Smooth muscle cell (in vitro differentiated cells): ENCODE measurements around the gene PKM. TPM values are rescaled to one million over a fixed set of nuclear protein-coding genes. Genes with fewer than 3 reads are reported as not detected.
A peak's percentile ranks its signal among the peaks of the same experiment; 100 is the strongest.

Experiments used
- DNase-seq: peaks from one replicate; lab custom pipeline; 2025; ENCODE audit not compliant: unreplicated experiment; lab: John Stamatoyannopoulos, UW
- H2AFZ ChIP-seq: fragments of 200-600 bp; sonication (generic); 2 replicates; pipeline ENCODE4 v1.6.0; 2016; ENCODE audit warnings: antibody characterized with exemption, low read depth, mild to moderate bottlenecking
- H3F3A ChIP-seq: fragments of 200-600 bp; sonication (generic); 2 replicates; pipeline ENCODE4 v1.6.0; 2017; ENCODE audit warnings: antibody characterized with exemption, low read depth
- H3K27ac ChIP-seq: fragments of 200-600 bp; sonication (generic); 2 replicates; pipeline ENCODE4 v1.5.1; 2016; ENCODE audit warnings: low read depth, mild to moderate bottlenecking
- H3K27me3 ChIP-seq: fragments of 200-600 bp; sonication (generic); 2 replicates; pipeline ENCODE4 v1.6.1; 2016; ENCODE audit warnings: low read depth, mild to moderate bottlenecking
- H3K36me3 ChIP-seq: fragments of 200-600 bp; sonication (generic); 2 replicates; pipeline ENCODE4 v1.5.1; 2016; ENCODE audit warnings: low read depth
- H3K4me1 ChIP-seq: fragments of 200-600 bp; sonication (generic); 2 replicates; pipeline ENCODE4 v1.5.1; 2016; ENCODE audit warnings: low read depth
- H3K4me2 ChIP-seq: fragments of 200-600 bp; sonication (generic); 2 replicates; pipeline ENCODE4 v1.6.0; 2016; ENCODE audit warnings: mild to moderate bottlenecking
- H3K4me3 ChIP-seq: fragments of 200-600 bp; sonication (generic); 2 replicates; pipeline ENCODE4 v1.5.1; 2016; ENCODE audit warnings: mild to moderate bottlenecking
- H3K79me2 ChIP-seq: fragments of 200-600 bp; sonication (generic); 2 replicates; pipeline ENCODE4 v1.6.0; 2016; ENCODE audit warnings: low read depth, mild to moderate bottlenecking
- H3K9ac ChIP-seq: fragments of 200-600 bp; sonication (generic); 2 replicates; pipeline ENCODE4 v1.6.0; 2016; ENCODE audit warnings: low read depth
- H3K9me3 ChIP-seq: fragments of 200-600 bp; sonication (generic); replicated peaks from 2 replicates; pipeline ENCODE4 v1.5.1; 2016; ENCODE audit warnings: low read depth
- H4K20me1 ChIP-seq: fragments of 200-600 bp; sonication (generic); 2 replicates; pipeline ENCODE4 v1.6.0; 2016; ENCODE audit warnings: low read depth
- WGBS: methylation state at CpG from one replicate; pipeline ENCODE4 v1.1.7; 2016; ENCODE audit warnings: low lambda C conversion rate; 5-methylcytosine and 5-hydroxymethylcytosine counted together
- polyA plus RNA-seq: library from polyadenylated mRNA; unstranded; fragments of >200 nt; fragmentation: Nextera tagmentation; extraction: Ambion mirVana; gene quantifications from 2 replicates; pipeline ENCODE4 v1.2.1, GENCODE V29; 2016
- total RNA-seq: library from RNA; depleted of rRNA; stranded (reverse); fragments of >200 nt; gene quantifications from 2 replicates; pipeline ENCODE4 v1.2.3, GENCODE V29; 2014
- TF ChIP-seq, protein P1 (sequence below): fragments of 200-600 bp; sonication (generic); IDR thresholded peaks from 2 replicates; pipeline ENCODE4 v1.5.1; 2017; ENCODE audit warnings: borderline replicate concordance, mild to moderate bottlenecking, antibody characterized with exemption; ENCODE audit not compliant: insufficient read depth, poor library complexity, severe bottlenecking

The PKM gene
- total and polyA plus RNA-seq, 2 experiments from 2014 or later: 1,125 to 1,598 TPM

DNA sequence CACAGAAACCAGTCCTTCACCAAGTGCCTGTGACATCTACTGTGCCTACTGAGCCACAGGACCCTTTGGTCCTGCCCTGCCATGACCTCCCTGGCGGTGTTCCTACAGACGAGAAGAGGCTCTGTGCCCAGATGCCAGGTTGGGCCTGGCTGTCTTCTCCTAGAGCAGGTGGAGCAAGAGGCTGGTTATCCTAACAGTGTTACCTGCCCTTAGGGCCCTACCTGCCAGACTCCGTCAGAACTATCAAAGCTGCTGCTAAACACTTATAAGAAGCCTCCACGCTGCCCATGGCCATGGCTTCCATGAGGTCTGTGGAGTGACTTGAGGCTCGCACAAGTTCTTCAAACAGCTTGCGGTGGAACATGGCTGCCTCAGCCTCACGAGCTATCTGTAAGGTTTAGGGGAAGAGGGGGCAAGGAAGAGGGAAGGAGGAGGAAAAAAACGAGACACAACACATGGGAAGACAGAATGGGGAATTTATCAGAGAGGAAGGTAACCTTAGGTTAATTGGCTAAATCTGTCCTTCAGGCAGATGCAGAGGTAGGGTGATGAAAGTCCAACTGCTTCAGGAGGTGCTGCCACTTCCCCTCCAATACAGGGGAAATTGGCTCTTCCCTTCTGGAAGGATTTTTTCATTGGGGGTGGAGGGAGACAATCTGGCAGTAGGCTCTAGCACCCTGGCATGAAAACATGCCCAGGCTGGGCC, 28.0 kb downstream of the PKM start:
- H3K4me3 ChIP-seq: no peak overlapping the region
- no peaks in the 10 kb centered on the region for H3K4me1 ChIP-seq
- DNase-seq: no peak
- peaks cover 6% of the 10 kb centered on the region for H3K79me2 ChIP-seq
- 96% methylated on average over 8 of the region's 8 CpGs for WGBS
- H3K4me2 ChIP-seq: no peak overlapping the region
- H3K27ac ChIP-seq: no peak overlapping the region
- H3K9me3 ChIP-seq: no peaks in the 10 kb centered on the region
- no peak overlapping the region for H2AFZ ChIP-seq
- H3K27me3 ChIP-seq: no peaks in the 10 kb centered on the region
- TF ChIP-seq, protein P1, sequence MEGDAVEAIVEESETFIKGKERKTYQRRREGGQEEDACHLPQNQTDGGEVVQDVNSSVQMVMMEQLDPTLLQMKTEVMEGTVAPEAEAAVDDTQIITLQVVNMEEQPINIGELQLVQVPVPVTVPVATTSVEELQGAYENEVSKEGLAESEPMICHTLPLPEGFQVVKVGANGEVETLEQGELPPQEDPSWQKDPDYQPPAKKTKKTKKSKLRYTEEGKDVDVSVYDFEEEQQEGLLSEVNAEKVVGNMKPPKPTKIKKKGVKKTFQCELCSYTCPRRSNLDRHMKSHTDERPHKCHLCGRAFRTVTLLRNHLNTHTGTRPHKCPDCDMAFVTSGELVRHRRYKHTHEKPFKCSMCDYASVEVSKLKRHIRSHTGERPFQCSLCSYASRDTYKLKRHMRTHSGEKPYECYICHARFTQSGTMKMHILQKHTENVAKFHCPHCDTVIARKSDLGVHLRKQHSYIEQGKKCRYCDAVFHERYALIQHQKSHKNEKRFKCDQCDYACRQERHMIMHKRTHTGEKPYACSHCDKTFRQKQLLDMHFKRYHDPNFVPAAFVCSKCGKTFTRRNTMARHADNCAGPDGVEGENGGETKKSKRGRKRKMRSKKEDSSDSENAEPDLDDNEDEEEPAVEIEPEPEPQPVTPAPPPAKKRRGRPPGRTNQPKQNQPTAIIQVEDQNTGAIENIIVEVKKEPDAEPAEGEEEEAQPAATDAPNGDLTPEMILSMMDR: no peak
- no peak overlapping the region for H3K9ac ChIP-seq
- peaks cover 85% of the 10 kb centered on the region for H3F3A ChIP-seq
- peaks cover 45% of the 10 kb centered on the region for H3K36me3 ChIP-seq
- peaks cover 100% of the 10 kb centered on the region for H4K20me1 ChIP-seq

DNA sequence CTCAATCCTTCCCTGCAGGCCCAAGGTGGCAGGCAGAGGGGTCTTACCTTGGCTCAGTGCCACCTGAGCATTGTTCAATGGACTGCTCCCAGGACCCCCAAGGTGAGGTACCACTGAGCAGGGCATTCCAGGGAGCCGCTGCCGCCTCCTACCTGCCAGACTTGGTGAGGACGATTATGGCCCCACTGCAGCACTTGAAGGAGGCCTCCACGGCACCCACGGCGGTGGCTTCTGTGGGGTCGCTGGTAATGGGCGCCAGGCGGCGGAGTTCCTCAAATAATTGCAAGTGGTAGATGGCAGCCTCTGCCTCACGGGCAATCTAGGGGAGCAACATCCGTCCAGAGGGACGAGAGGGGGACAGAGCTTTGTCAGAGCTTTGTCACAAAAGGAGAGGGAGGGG, 28.7 kb downstream of the PKM start:
- peaks cover 82% of the 10 kb centered on the region for H3F3A ChIP-seq
- H3K4me1 ChIP-seq: no peaks in the 10 kb centered on the region
- peak overlapping the region; percentile 11 for H3K27ac ChIP-seq
- no peaks in the 10 kb centered on the region for H3K9me3 ChIP-seq
- WGBS: 95% methylated on average over 13 of the region's 13 CpGs
- no peak overlapping the region for H3K4me3 ChIP-seq
- no peak overlapping the region for H3K9ac ChIP-seq
- no peak overlapping the region for H2AFZ ChIP-seq
- no peak overlapping the region for H3K4me2 ChIP-seq
- H4K20me1 ChIP-seq: peaks cover 95% of the 10 kb centered on the region
- TF ChIP-seq, protein P1: no peak
- DNase-seq: no peak
- H3K79me2 ChIP-seq: peaks cover 6% of the 10 kb centered on the region
- H3K27me3 ChIP-seq: no peaks in the 10 kb centered on the region
- peaks cover 43% of the 10 kb centered on the region for H3K36me3 ChIP-seq

DNA sequence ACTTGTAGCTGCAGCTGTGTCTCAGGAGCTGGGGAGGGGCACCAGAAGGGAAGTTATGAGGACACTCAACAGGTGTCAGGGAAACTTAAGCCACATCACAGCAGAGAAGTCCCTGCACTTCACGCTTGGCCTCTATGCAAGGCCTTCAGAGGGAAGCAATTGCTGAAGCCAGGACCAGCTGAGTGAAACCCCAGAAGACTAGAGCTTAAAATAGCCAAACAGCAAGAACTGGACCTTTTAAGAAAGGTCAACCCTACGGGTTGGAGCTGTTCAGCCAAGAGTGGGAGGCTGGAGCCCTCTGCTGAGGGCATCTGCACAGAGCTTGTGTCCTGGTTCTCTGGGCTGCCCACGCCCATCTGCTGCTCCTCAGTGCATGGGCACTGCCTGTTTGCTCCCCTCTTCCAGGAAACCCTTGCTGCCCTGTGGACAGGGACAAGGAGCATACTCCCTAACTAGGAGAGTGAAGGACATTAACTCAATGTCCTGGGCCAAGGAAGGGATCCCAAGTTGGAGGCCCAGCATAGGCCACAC, 29.5 kb downstream of the PKM start:
- Histone ChIP-seq H3K79me2 (peaks cover 6% of the 10 kb centered on the region), H3K4me1 (no peaks in the 10 kb centered on the region), H4K20me1 (peaks cover 87% of the 10 kb centered on the region), H3K4me3 (no peak overlapping the region), H3K9me3 (no peaks in the 10 kb centered on the region), H3K27me3 (no peaks in the 10 kb centered on the region), H3K36me3 (peaks cover 39% of the 10 kb centered on the region), H3K27ac (peak overlapping the region; percentile 11), H3K9ac (no peak overlapping the region), H3K4me2 (no peak overlapping the region), H2AFZ (no peak overlapping the region), H3F3A (peaks cover 73% of the 10 kb centered on the region)
- no peak for DNase-seq
- TF ChIP-seq, protein P1: no peak
- WGBS: 97% methylated on average over 3 of the region's 3 CpGs
